Thoracic aorta (tissue), 2 donors: ENCODE results near the gene C1QA. TPM values are rescaled to one million over a fixed set of nuclear protein-coding genes. Genes with fewer than 3 reads are reported as not detected.

ENCODE experiments used
- ATAC-seq: fragments of 150-250 bp; one replicate; pipeline ENCODE4 v1.8.0; 2017; ENCODE audit warnings: low read depth; ENCODE audit not compliant: insufficient number of reproducible peaks, low FRiP score
- DNase-seq: peaks from one replicate; pipeline ENCODE4 v3.0.0-alpha.2; 2020; ENCODE audit warnings: low spot score
- H3K27ac ChIP-seq, 2 donors: fragments of 200-600 bp; sonication (generic); 1 replicate in 1 of 2; 2 replicates in 1 of 2; pipeline ENCODE4 v1.5.1; 2016; ENCODE audit warnings: mild to moderate bottlenecking in 2 of 2, moderate library complexity in 2 of 2
- H3K27me3 ChIP-seq: fragments of 200-600 bp; sonication (generic); replicated peaks from 2 replicates; pipeline ENCODE4 v1.6.0; 2016; ENCODE audit warnings: mild to moderate bottlenecking; ENCODE audit not compliant: insufficient read depth
- H3K36me3 ChIP-seq: fragments of 200-600 bp; sonication (generic); one replicate; pipeline ENCODE4 v1.5.1; 2016
- H3K4me1 ChIP-seq, 2 donors: fragments of 200-600 bp; sonication (generic); 1 replicate in 1 of 2; 2 replicates in 1 of 2; pipeline versions ENCODE4 v1.5.1 to v1.6.0; 2016; ENCODE audit warnings: low read depth in 2 of 2, mild to moderate bottlenecking in 1 of 2; ENCODE audit not compliant: control insufficient read depth in 1 of 2
- H3K4me3 ChIP-seq: fragments of 200-600 bp; sonication (generic); 2 replicates; pipeline ENCODE4 v1.5.1; 2016; ENCODE audit warnings: mild to moderate bottlenecking
- H3K9me3 ChIP-seq: fragments of 200-600 bp; sonication (generic); 2 replicates; pipeline ENCODE4 v1.5.1; 2016
- CTCF ChIP-seq: fragments of 200-600 bp; sonication (generic); IDR thresholded peaks from one replicate; pipeline ENCODE4 v1.5.1; 2019; ENCODE audit warnings: antibody characterized with exemption
- total RNA-seq, 2 donors: library from RNA; depleted of rRNA; stranded (reverse); fragments of >200 nt; gene quantifications; one replicate each; pipeline versions ENCODE4 v1.1.0 to v1.2.3, GENCODE V29; 2016

The C1QA gene
- total RNA-seq, 2 donors from 2014 or later: 234 to 501 TPM

GRCh38 chr1:22654692-22655091 is 18.3 kb downstream of the C1QA start:
- Histone ChIP-seq H3K27ac (no peak overlapping the region), H3K9me3 (no peaks in the 10 kb centered on the region), H3K27me3 (no peaks in the 10 kb centered on the region), H3K36me3 (no peaks in the 10 kb centered on the region), H3K4me1 (no peaks in the 10 kb centered on the region), H3K4me3 (peak overlapping the region; percentile 59)
- DNase-seq: no peak
- ATAC-seq: no peak
- TF ChIP-seq CTCF: no peak

GRCh38 chr1:22658385-22659163 is 22.1 kb downstream of the C1QA start:
- Histone ChIP-seq H3K4me3 (no peak overlapping the region), H3K27ac (no peak overlapping the region), H3K27me3 (no peaks in the 10 kb centered on the region), H3K4me1 (no peaks in the 10 kb centered on the region), H3K9me3 (no peaks in the 10 kb centered on the region), H3K36me3 (no peaks in the 10 kb centered on the region)
- ATAC-seq (no peak), DNase-seq (no peak)
- no peak for TF ChIP-seq CTCF

GRCh38 chr1:22660716-22661241 is 24.4 kb downstream of the C1QA start:
- H3K27me3 ChIP-seq: no peaks in the 10 kb centered on the region
- TF ChIP-seq CTCF: no peak
- no peaks in the 10 kb centered on the region for H3K36me3 ChIP-seq
- H3K4me1 ChIP-seq: no peaks in the 10 kb centered on the region
- H3K4me3 ChIP-seq: no peak overlapping the region
- no peak for DNase-seq
- no peak for ATAC-seq
- no peak overlapping the region for H3K27ac ChIP-seq
- H3K9me3 ChIP-seq: no peaks in the 10 kb centered on the region

GRCh38 chr1:22661880-22662279 is 25.5 kb downstream of the C1QA start:
- Histone ChIP-seq H3K27me3 (no peaks in the 10 kb centered on the region), H3K27ac (no peak overlapping the region), H3K9me3 (no peaks in the 10 kb centered on the region), H3K4me1 (no peaks in the 10 kb centered on the region), H3K36me3 (no peaks in the 10 kb centered on the region), H3K4me3 (no peak overlapping the region)
- ATAC-seq (no peak), DNase-seq (no peak)
- no peak for TF ChIP-seq CTCF

GRCh38 chr1:22662318-22662717 is 25.9 kb downstream of the C1QA start:
- H3K27me3 ChIP-seq: no peaks in the 10 kb centered on the region
- DNase-seq: no peak
- H3K27ac ChIP-seq: no peak overlapping the region
- H3K4me1 ChIP-seq: no peaks in the 10 kb centered on the region
- TF ChIP-seq CTCF: no peak
- no peaks in the 10 kb centered on the region for H3K9me3 ChIP-seq
- no peak for ATAC-seq
- H3K4me3 ChIP-seq: no peak overlapping the region
- no peaks in the 10 kb centered on the region for H3K36me3 ChIP-seq
